HG02870 (cell line): ENCODE results near the gene SACM1L.
"Not testable (repeated sequence)": the region's sequence is repeated elsewhere in the genome, so short reads cannot be mapped to it uniquely, and the experiment has no call there.

Experiments
- ATAC-seq: cut with Tn5 transposase; IDR thresholded peaks from one replicate; pipeline ENCODE4 v1.9.1; 2021; ENCODE audit warnings: mild to moderate bottlenecking, moderate library complexity; ENCODE audit not compliant: unreplicated experiment

The SACM1L gene

DNA sequence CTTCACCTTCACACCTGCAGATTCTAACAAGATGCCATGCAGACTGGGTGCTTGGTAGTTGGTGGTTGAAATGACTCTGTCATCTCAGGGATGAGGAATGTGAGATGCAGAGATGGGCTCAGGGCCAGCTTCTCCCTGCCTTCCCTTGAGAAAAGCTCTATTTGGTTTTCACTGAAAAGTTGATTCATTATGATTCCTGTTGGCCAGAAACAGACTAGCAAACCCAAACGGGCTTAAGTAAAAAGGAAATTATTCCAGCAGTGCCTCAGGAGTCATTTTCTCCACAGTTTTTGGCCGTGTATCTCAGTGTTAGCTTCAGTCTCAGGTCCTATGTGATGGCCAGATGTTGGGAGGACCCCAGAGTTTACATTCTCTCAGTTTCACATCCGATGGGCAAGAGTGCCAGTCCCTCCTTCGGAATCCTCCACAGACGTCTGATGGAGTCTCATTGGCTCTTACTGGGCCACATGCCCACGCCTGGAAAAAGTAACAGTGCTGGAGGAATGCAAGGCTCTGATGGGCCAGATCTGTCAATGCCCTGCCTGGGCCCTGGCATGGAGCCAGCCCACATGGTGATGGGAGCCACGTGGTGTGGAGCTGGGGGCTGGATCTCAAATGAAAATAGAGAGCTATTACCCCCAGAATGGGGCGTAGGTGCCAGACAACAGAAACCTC is 22.3 kb upstream of the SACM1L start:
- ATAC-seq, result no peak

DNA sequence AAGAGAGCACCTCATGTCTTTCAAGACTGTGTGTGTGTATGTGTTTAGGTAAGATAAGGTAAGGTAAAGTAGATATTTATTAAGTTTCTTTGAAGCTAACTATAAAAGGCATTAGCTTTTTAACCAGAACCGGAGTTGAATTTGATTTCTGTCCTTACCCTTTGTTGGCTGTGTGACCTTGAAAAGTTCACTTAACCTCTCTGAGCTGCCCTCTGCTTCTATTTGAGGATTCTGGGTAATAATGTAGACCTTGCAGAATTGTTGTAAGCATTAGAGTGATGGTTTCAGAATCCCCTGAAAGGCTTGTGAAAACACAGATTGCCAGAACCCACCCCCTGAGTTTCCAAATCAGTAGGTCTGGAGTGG is 21.6 kb upstream of the SACM1L start:
- no peak for ATAC-seq

DNA sequence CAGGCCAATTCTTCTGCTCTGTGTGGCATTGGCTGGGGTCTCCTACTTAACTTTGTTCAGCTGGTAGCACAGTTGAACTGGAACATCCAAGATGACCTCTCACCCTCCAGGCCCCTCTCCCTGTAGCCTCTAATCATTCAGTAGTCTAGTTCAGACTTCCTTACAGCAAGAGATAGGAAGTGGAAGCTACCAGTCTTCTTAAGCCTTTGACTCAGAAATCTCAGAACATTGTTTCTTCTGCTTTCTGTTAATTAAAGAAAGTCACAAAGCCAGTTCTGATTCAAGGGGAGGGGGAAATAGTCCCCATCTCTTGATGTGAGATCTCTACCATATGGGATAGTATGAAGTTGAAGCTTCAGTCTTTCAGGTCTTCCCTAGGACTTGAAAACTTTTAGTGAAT is 18.8 kb upstream of the SACM1L start:
- no peak for ATAC-seq

DNA sequence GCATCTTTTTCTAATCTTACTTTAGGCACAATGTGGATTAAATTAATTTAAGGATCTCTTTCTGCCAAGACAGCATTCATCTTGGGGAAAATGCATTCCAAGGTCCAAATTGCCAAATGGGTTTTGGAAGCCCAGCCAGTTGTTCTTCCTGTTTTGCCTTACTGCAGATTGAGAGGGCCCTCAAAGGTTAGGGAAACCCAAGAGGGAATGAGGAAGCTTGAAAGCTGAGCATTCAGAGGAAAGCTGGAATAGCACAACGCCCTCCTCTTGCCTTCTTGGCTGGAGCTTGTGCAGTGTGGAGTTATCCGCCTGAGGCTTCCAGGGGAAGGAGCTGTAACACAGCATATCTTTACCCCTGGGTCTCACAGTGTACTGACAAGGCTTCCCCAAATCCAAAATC is 18.2 kb upstream of the SACM1L start:
- no peak for ATAC-seq

DNA sequence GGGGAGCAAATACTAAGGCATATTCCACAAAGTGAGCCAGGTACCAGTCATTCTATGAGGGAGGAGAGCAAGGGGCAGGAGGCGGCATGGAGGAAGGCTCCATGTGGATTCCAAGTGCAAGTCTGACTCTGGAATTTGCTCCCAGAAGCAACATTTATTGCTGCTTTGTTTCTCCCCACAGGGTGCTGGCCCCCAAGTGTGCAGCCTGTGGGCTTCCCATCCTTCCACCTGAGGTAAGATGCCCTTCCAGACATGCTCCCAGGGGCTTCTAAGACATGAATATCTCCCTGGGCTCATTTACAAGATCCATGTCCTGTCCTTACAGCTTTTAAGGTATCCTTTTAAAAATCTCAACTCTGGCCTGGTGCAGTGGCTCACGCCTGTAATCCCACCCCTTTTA is 15.9 kb upstream of the SACM1L start:
- ATAC-seq, result no peak

DNA sequence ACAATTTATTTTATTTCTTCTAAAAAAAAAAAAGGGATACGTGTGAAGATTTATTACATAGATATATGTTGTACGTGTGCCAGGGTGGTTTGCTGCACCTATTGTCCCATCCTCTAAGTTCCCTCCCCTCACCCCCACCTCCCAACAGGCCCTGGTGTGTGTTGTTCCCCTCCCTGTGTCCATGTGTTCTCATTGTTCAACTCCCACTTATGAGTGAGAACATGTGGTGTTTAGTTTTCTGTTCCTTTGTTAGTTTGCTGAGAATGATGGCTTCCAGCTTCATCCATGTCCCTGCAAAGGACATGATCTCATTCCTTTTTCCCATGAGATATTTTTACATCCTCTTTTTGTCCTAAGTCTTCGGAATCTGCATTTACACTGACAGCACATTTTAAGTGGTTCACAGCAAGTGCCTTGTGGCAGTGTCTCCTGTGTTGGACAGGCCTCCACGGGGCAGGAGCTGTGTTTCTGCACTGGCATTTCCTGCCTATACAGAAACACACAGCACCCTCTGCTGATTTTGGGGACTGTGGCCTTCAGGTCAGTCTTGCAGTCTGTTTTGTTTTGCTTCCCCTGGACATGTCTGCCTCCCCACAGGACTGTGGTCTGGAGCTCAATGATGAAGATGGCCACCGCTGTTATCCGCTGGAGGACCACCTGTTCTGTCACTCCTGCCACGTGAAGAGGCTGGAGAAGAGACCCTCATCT is 12.7 kb upstream of the SACM1L start:
- no peak for ATAC-seq

DNA sequence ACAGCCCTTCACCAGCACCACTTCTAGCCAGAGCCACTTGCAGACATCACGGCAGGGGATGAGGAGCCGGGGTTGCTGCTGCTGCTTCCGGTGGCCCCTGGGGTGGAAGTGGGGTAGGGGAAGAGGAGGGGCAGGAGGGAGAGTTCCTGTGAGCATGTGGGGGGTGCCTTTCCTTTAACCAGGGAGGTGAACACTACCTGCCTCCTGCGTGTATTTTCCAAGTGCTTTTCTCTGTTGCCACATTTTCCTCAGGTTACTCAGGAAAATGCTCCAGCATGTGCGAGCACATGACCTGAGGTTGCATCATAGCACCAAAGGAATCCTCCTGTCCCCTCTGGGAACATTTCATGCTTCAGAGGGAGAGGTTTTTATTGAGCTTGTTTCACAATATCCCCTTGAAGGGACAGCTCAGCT is 12.2 kb upstream of the SACM1L start:
- ATAC-seq, result no peak

DNA sequence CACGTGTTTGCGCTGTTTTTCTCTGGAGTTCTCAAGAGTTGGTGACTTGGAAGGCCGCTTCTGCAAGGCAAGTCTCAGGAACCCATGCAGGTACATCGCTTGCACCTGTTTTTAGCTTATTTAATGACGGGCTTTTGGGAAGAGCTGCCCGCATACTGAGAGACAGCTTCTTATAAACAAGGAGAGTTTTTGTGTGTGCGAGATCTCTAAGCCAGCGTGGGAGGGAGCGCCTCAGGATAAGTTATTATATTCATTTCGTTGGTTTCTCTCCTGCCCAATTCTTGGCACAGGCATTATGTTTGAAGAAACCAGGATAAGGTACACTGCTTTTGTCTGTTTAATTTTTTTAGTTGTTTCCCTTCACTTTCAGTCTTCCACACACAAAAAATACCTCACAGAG is 11.4 kb upstream of the SACM1L start:
- ATAC-seq, result no peak

DNA sequence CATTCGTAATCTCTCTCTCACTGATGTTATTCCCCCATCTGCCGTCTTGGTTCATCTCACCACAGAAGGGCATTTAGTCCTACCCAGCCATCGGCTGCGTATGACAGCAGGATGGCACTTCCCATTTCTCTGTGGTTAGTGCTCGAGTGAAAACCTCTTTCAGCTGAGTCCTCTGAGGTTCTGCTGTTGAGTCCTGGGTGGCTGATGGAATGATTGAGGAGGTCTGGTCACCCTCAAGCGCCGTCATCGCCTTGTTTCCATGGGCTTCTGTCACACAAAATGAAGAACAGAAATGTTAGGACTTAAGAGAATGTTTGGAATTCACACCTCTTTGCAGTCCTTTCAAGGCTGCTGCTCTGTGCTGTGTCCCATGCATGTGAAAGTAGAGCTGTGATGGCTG is 9.4 kb upstream of the SACM1L start:
- ATAC-seq, result no peak

DNA sequence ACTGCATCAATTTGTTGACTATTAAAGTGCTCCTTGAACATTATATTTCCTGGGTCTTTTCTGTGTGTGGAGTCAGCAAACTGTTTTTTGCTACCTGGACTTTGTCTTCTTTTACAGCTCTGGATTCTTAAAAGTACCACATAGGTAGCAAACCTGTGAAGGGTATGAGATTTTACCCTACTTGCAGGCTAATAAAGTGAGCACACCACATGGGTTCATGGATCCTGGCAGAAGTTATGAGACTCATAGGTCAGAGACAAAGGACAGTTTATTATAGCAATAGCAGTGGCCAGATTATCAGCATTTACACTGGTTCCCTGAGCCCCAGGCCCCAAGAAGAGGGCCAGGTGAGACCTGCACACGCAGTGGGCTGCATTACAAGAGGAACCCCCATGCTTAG is 8.0 kb upstream of the SACM1L start:
- ATAC-seq, result no peak

DNA sequence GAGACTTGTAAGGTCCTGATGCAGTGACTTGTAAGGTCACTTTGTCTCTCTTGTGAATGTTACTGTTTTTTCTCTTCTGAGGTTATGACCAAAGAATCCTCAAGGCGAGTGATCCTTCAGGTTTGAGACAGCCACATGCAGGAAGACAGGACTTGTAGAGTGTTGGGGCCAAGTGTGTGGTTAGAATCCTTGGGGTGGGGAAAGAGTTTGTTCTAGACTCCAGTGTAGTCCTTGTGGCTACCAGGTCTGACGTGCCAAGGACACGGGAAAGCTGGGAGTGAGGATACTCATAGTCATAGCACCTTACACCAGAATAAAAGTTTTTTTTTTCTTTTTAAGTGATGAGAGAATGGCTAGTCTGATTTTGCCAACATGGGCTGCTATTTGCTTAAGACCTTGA is 7.3 kb upstream of the SACM1L start:
- no peak for ATAC-seq

DNA sequence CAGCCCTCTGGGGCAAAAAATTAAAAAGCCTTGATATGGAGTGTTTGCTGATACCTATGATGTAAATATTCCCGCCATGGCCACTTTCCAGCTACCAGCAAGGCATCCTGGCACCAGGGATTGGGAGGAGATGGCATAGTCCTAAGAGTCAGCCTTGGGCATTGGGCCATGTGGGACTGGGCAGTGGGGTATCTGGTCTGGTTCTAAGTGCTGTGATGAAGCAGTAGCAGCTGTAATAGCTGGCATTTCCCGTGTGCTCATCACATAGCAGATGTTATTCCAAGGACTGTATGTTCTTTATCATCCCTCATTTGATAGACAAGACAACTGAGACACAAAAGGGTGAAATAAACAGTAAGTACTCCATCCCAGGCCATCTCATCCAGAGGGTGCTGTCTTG is 6.9 kb upstream of the SACM1L start:
- no peak for ATAC-seq

DNA sequence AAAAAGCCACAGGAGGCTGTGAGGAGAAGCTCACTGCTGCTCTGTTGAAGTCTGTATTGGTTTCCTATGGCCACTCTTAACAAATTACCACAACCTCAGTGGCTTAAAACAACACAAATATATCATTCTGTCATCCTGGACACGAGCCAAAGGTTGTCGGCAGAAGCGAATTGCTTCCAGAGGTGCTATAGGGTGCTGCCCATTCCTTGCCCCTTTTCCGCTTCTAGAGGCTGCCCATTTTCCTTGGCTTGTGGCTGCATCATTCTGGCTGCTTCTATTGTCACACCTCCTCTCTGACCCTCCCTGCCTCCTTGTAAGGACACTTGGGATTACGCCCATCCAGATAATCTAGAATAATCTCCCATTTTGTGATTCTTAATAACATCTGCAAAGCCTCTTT is 6.4 kb upstream of the SACM1L start:
- no peak for ATAC-seq

DNA sequence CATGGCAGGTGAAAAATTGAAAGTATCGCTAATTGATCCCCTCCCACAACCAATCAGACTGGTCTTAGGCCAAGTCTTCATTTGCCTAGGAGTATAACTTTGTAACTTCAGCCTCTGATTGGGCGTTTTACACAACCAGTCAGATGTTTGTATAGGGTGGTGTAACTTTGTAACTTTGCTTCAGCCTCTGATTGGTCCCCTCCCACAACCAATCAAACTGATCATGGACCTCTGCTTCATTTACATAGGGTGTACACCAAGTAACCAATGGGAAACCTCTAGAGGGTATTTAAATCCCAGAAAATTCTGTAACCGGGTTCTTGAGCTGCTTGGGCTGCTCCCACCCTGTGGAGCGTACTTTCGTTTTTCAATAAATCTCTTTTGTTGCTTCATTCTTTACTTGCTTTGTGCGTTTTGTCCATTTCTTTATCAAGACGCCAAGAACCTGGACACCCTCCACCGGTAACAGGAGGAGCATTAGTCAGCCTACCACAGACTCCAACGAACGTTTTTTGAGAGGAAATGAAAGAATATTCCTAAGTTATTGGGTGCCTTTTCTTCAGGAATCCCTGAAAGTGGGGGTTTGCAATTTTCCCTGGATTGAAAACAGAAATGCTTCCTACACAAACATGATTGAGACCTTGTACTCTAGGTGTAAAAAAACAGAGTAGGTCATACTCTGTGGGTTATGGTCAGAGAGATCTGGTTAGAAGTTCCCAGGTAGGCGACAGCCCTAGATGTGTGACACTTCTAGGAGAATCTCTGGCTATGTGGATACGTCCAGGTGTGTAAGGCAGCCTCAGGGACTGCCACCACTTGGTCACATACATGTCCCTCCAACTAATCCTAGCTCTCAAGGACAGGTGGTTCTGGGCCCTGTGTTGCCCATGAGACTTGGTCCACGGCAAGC is 5.5 kb upstream of the SACM1L start:
- no peak for ATAC-seq

DNA sequence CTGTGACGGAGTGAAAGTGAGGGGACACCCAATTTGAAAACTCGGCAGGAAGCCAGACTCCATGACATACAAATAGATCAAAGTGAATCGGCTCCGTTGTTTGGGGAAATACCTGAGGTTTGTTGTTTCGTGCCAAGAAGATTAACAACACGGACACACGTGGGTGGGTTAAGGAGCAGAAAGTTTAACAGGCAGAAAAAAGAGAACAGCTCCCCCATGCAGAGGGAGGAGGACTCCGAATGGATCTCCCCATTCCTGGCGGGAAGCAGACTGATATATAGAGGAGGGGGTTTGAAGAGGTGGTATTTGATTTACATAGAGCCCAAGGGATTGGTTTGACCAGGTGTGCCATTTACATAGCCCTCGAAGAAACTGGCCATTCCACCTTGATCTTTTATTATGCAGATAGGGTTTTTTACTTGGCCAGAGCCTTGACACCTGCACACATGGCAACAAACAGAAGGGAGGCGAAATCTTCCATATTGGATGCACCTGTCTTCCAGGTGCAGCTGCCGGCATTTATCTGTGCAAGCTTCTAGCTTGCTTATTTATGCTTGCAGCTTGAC is 4.8 kb upstream of the SACM1L start:
- no peak for ATAC-seq

DNA sequence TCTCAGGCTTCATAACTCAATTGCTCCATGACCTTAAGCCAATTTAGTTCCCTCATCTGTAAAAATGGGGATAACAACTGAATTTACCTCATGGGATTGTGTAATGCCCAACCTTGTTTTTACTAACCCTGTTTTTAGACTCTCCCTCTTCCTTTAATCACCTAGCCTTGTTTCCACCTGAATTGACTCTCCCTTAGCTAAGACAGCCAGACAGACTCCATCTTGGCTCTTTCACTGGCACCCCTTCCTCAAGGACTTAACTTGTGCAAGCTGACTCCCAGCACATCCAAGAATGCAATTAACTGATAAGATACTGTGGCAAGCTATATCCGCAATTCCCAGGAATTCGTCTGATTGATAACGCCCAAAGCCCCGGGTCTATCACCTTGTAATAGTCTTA is 3.5 kb upstream of the SACM1L start:
- ATAC-seq, result not testable (repeated sequence)

DNA sequence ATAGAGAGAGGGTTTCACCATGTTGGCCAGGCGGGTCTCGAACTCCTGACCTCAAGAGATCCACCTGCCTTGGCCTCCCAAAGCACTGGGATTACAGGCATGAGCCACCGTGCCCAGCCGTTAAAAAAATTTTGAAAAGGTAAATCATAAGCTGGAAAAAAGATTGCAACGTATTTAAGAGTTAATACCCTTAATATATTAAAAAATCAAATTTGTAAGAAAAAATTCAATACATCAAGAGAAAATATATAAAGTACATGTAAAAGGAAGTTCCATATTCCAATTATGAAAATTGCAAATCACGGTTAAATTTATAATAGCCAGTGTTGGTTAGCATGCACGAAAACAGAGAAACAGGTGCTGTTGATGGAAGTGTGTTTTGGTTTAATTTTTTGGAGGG is 2.3 kb upstream of the SACM1L start:
- ATAC-seq, result no peak

DNA sequence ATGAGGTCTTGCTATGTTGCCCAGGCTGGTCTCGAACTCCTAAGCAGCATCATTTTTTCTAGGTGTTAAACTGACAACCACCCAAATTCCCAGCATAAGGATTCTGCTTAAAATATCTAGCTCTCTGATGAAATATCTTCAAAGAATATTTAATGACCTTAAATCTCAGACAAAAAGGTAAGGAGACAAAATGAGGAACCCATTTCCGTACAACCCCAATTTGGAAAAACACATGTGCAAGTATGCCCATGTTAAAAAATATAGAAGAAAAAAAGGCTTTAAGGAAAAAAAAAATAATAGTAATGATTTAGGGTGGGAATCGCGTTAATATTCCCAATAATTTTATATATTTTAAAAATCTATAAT is 1.4 kb upstream of the SACM1L start:
- ATAC-seq, result no peak

DNA sequence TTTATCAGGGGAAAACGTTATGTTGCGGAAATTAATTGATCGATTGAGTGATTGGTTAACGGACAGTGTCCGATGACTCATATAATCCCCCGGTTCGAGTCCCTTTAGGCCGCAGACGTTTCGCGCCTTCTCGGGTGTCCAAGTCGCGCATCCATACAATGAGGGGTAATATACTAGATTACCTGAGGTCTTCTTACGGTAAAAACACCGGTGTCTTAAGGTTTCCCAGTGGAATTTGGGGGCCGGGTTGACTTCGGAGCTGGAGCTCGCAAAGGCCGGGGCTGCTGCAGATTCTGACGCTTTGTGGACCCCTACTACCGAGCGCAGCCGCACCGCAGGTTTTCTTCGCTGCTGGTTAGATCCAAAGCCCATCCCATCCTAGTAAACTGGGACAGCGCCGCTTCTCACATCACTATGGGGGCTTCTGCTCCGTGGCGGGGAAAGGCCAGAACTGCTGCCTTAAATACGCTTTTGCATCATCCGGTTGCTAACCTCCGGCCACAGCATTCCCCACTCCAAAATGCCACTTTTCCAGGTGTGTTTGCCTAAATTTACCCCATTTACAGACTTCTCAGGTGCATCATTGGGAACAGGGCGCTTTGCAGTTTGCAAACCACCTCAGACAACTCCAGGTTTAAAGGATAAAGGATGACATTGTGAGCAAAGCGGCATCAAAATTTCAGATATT is 858 bp upstream of the SACM1L start:
- no peak for ATAC-seq

DNA sequence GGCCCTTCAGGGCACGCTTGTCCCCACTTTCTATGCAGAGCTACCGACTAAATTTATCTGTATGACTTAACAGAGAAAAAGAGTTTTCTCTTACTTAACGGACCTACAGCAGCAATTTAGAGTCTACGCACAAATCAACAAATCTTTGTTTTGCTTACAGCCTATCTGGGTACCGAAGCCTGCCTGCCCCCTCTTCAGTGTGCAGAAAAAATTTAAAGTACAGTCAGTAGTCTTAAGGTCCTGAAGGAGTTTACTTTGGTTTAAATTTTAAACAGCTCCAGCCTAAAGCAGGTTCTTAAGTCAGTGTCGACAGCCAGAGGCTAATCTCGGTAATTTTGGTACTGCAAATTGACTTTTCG is 570 bp downstream of the SACM1L start:
- no peak for ATAC-seq

DNA sequence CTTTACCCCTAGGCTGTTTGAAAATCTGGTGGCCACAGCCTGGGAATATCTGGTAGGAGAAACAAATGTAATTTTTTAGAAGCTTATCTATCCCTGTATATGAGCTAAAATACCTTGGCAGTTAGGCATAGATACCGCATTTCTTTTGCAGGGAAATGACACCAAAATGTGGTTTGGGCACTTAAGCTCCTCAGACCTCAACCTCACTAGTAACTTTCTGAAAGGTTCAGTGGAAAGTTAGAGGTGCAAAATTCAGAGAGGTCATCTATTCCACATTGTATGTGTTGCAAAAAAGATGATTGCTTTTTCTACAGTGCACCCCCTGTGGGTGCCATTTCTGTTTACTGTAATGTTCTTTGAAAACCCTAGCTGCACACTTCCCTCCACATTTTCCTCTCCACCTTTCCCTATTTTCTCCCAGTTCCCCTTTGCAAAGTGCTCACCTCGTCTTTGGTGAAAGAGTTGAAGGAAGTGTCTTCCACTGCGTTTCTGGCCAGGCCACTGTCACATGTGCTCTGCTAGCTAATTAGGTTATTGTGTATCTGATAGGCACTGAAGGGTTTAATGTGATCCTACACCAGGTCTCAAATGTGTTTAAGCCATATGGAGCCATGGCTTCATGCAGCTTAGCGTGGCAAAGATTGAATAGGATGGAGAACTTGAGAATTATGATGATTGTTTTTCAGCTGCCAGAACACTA is 1.3 kb downstream of the SACM1L start:
- no peak for ATAC-seq
